ENCODE data around the gene NECAP2.

NECAP2 gene

GRCh38 chr1:16440470-16441281, at the start of gene NECAP2:
Gene NECAP2 (plus strand): TSS chr1:16440724. CDS start chr1:16440762, 38 bp downstream.
- TF ChIP-seq, protein P1, sequence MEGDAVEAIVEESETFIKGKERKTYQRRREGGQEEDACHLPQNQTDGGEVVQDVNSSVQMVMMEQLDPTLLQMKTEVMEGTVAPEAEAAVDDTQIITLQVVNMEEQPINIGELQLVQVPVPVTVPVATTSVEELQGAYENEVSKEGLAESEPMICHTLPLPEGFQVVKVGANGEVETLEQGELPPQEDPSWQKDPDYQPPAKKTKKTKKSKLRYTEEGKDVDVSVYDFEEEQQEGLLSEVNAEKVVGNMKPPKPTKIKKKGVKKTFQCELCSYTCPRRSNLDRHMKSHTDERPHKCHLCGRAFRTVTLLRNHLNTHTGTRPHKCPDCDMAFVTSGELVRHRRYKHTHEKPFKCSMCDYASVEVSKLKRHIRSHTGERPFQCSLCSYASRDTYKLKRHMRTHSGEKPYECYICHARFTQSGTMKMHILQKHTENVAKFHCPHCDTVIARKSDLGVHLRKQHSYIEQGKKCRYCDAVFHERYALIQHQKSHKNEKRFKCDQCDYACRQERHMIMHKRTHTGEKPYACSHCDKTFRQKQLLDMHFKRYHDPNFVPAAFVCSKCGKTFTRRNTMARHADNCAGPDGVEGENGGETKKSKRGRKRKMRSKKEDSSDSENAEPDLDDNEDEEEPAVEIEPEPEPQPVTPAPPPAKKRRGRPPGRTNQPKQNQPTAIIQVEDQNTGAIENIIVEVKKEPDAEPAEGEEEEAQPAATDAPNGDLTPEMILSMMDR (IDR thresholded peaks at IDR 0.05; ENCODE audit: low read length, missing control alignments): peak; percentile 79
- peak; percentile 95 for DNase-seq (ENCODE audit: low read depth)
- H3K4me3 ChIP-seq (replicated peaks; ENCODE audit: low read depth, low read length): peak within 1 kb of the TSS; percentile 99

GRCh38 chr1:16391411-16391810, 49.1 kb upstream of the NECAP2 start:
- DNase-seq (ENCODE audit: low read depth): no peak
- TF ChIP-seq, protein P1 (IDR thresholded peaks at IDR 0.05; ENCODE audit: low read length, missing control alignments): no peak
- no peak overlapping the region for H3K4me3 ChIP-seq (replicated peaks; ENCODE audit: low read depth, low read length)

DNA sequence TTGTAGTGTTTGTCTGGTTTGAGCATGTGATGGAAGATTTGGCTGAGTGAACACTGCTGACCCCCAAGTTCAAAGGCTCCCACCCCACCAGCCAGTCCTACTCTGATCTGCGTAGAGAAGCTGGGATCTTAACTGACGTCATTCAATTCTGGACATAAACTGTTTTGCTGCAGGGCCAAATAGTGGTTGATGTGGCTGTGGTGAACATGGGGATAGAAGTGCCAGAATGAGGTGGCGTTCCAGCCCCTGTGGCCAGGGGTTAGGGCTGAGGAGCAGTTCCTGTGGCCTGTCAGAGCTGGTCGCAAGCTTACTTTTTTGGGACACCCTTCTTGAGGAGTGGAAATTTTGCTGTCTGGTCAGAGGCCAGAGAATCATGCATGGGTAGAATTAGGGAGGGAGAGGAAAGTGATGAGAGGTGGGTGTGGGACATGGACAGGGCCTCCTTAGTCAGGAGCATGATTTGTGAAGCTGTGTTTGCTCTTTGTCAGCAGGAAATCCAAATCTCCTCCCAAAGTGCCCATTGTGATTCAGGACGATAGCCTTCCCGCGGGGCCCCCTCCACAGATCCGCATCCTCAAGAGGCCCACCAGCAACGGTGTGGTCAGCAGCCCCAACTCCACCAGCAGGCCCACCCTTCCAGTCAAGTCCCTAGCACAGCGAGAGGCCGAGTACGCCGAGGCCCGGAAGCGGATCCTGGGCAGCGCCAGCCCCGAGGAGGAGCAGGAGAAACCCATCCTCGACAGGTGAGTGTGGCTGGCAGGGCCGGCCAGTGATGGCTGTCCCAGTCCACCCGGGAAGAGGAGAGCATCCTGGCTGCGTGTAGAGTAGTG, 47.6 kb upstream of the NECAP2 start:
- TF ChIP-seq, protein P1 (IDR thresholded peaks at IDR 0.05; ENCODE audit: low read length, missing control alignments): no peak
- no peak for DNase-seq (ENCODE audit: low read depth)
- no peak overlapping the region for H3K4me3 ChIP-seq (replicated peaks; ENCODE audit: low read depth, low read length)

- TF ChIP-seq, protein P1 (IDR thresholded peaks at IDR 0.05; ENCODE audit: low read length, missing control alignments): no peak
- H3K4me3 ChIP-seq (replicated peaks; ENCODE audit: low read depth, low read length): no peak overlapping the region
- no peak for DNase-seq (ENCODE audit: low read depth)
Observed at GRCh38 chr1:16393570-16394521, 46.7 kb upstream of the NECAP2 start.

- H3K4me3 ChIP-seq (replicated peaks; ENCODE audit: low read depth, low read length): no peak overlapping the region
- TF ChIP-seq, protein P1 (IDR thresholded peaks at IDR 0.05; ENCODE audit: low read length, missing control alignments): no peak
- no peak for DNase-seq (ENCODE audit: low read depth)
Observed at GRCh38 chr1:16394977-16395376, 45.5 kb upstream of the NECAP2 start.

- TF ChIP-seq, protein P1 (IDR thresholded peaks at IDR 0.05; ENCODE audit: low read length, missing control alignments): no peak
- peak; percentile 82 for DNase-seq (ENCODE audit: low read depth)
- H3K4me3 ChIP-seq (replicated peaks; ENCODE audit: low read depth, low read length): no peak overlapping the region
Observed at GRCh38 chr1:16396591-16396990, 43.9 kb upstream of the NECAP2 start.
